ENCODE data around the gene PTGER1.

GRCh38 chr19:14476327-14476672 lies 1.1 kb upstream of the PTGER1 start:
- no peak for TF ChIP-seq CTCF (IDR thresholded peaks at IDR 0.05)
- TF ChIP-seq POLR2A (IDR thresholded peaks at IDR 0.05) = no peak

Measured in adrenal gland (tissue), 5 donors.